ENCODE data around the gene KNSTRN. TPM values are rescaled to one million over a fixed set of nuclear protein-coding genes. Genes with fewer than 3 reads are reported as not detected.

Gene KNSTRN
- total and polyA plus RNA-seq, 2 of the 13 experiments (the other 11 are each of a cell fraction or from before 2014, with no cell fraction given): 20.3 to 62.3 TPM

DNA sequence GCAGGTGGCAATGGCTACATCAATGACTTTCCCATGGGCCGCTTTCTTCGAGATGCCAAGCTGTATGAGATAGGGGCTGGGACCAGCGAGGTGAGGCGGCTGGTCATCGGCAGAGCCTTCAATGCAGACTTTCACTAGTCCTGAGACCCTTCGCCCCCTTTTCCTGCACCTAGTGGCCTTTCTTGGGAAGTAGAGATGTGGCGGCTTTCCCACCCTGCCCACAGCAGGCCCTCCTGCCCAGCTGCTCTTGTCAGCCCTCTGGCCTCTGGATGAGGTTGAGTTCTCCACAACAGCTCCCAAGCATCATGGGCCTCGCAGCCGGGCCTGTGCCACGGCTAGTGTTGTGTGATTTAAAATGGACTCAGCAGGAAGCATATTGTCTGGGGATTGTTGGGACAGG, 35.6 kb downstream of the KNSTRN start:
- 96% methylated on average over 8 of the region's 10 CpGs for WGBS (ENCODE audit: low lambda C conversion rate)
- Histone ChIP-seq H3K4me2 (ENCODE audit: low read depth, low read length) (no peak overlapping the region), H3K79me2 (ENCODE audit: insufficient read depth, low read length) (no peaks in the 10 kb centered on the region), H3K36me3 (replicated peaks in 1 of 2; ENCODE audit: control insufficient read depth in 1 of 2, insufficient read depth in 2 of 2, low read length in 2 of 2) (peaks cover 12 to 38% of the 10 kb centered on the region in 2 experiments; a peak in 4 of 5 replicates), H3K9ac (ENCODE audit: insufficient read depth, low read depth, low read length) (no peak overlapping the region), H3K9me3 (ENCODE audit: low read length) (no peaks in the 10 kb centered on the region), H3K4me3 (replicated peaks in 1 of 3; ENCODE audit: insufficient read depth in 1 of 3, low read depth in 2 of 3, low read length in 3 of 3) (no peak overlapping the region), H3K27ac (ENCODE audit: extremely low read length, insufficient read depth, low read length) (no peak overlapping the region), H4K20me1 (ENCODE audit: insufficient read depth, low read length) (no peaks in the 10 kb centered on the region; the same call in 1 of the 2 replicates), H3K27me3 (ENCODE audit: control insufficient read depth in 1 of 2, insufficient read depth in 2 of 2, low read length in 2 of 2) (no peaks in the 10 kb centered on the region; a peak in 1 of 5 replicates), H2AFZ (ENCODE audit: low read length) (no peak overlapping the region), H3K4me1 (ENCODE audit: insufficient read depth, low read length) (peaks cover 11% of the 10 kb centered on the region)
- ChIA-PET POLR2A (interaction anchor here (1.3 kb wide), 1 partner anchor 9 kb away, joined by 3 read pairs; no protein-coding TSS in a partner anchor), CTCF (ENCODE audit: low intra/inter-chr PET ratio, low total read pairs) (no interaction called here)
- in situ Hi-C loops (cut with HindIII; ENCODE audit: extremely low pct_ligation_motif_present, low pct_unique_long_range_greater_than_20kb): no loop called here
- no peak for DNase-seq (ENCODE audit: low spot score)
- intact Hi-C loops (cut with micrococcal nuclease; ENCODE audit: unreplicated experiment): no loop called here
- no peak for FAIRE-seq
- BruUV-seq (replicated peaks): no TSS peak
- no peak for ATAC-seq
- TF ChIP-seq ATM (IDR thresholded peaks at IDR 0.05; ENCODE audit: borderline replicate concordance): no peak
- TF ChIP-seq SNAPC4 (CRISPR knock-in tag; IDR thresholded peaks at IDR 0.05): no peak
- no peak for TF ChIP-seq ASH2L (IDR thresholded peaks at IDR 0.05; ENCODE audit: insufficient read length, low read depth, low read length)
- TF ChIP-seq ATF6 (CRISPR knock-in tag; conservative IDR thresholded peaks at IDR 0.05): no peak
- TF ChIP-seq, protein P1, sequence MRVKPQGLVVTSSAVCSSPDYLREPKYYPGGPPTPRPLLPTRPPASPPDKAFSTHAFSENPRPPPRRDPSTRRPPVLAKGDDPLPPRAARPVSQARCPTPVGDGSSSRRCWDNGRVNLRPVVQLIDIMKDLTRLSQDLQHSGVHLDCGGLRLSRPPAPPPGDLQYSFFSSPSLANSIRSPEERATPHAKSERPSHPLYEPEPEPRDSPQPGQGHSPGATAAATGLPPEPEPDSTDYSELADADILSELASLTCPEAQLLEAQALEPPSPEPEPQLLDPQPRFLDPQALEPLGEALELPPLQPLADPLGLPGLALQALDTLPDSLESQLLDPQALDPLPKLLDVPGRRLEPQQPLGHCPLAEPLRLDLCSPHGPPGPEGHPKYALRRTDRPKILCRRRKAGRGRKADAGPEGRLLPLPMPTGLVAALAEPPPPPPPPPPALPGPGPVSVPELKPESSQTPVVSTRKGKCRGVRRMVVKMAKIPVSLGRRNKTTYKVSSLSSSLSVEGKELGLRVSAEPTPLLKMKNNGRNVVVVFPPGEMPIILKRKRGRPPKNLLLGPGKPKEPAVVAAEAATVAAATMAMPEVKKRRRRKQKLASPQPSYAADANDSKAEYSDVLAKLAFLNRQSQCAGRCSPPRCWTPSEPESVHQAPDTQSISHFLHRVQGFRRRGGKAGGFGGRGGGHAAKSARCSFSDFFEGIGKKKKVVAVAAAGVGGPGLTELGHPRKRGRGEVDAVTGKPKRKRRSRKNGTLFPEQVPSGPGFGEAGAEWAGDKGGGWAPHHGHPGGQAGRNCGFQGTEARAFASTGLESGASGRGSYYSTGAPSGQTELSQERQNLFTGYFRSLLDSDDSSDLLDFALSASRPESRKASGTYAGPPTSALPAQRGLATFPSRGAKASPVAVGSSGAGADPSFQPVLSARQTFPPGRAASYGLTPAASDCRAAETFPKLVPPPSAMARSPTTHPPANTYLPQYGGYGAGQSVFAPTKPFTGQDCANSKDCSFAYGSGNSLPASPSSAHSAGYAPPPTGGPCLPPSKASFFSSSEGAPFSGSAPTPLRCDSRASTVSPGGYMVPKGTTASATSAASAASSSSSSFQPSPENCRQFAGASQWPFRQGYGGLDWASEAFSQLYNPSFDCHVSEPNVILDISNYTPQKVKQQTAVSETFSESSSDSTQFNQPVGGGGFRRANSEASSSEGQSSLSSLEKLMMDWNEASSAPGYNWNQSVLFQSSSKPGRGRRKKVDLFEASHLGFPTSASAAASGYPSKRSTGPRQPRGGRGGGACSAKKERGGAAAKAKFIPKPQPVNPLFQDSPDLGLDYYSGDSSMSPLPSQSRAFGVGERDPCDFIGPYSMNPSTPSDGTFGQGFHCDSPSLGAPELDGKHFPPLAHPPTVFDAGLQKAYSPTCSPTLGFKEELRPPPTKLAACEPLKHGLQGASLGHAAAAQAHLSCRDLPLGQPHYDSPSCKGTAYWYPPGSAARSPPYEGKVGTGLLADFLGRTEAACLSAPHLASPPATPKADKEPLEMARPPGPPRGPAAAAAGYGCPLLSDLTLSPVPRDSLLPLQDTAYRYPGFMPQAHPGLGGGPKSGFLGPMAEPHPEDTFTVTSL (CRISPR knock-in tag; IDR thresholded peaks at IDR 0.05; ENCODE audit: borderline replicate concordance): no peak
- TF ChIP-seq MED13 (CRISPR knock-in tag; IDR thresholded peaks at IDR 0.05): no peak
- no peak for TF ChIP-seq ZMYM2 (CRISPR knock-in tag; IDR thresholded peaks at IDR 0.05)
- no peak for TF ChIP-seq LBX2 (CRISPR knock-in tag; IDR thresholded peaks at IDR 0.05; ENCODE audit: borderline replicate concordance)
